GM18858 (cell line): ENCODE measurements around the gene ANKRD30B.
"Not testable (repeated sequence)": the region's sequence is repeated elsewhere in the genome, so short reads cannot be mapped to it uniquely, and the experiment has no call there.

ENCODE experiments used
- ATAC-seq: cut with Tn5 transposase; IDR thresholded peaks from one replicate; pipeline ENCODE4 v1.9.1; 2021; ENCODE audit not compliant: unreplicated experiment

The ANKRD30B gene

DNA sequence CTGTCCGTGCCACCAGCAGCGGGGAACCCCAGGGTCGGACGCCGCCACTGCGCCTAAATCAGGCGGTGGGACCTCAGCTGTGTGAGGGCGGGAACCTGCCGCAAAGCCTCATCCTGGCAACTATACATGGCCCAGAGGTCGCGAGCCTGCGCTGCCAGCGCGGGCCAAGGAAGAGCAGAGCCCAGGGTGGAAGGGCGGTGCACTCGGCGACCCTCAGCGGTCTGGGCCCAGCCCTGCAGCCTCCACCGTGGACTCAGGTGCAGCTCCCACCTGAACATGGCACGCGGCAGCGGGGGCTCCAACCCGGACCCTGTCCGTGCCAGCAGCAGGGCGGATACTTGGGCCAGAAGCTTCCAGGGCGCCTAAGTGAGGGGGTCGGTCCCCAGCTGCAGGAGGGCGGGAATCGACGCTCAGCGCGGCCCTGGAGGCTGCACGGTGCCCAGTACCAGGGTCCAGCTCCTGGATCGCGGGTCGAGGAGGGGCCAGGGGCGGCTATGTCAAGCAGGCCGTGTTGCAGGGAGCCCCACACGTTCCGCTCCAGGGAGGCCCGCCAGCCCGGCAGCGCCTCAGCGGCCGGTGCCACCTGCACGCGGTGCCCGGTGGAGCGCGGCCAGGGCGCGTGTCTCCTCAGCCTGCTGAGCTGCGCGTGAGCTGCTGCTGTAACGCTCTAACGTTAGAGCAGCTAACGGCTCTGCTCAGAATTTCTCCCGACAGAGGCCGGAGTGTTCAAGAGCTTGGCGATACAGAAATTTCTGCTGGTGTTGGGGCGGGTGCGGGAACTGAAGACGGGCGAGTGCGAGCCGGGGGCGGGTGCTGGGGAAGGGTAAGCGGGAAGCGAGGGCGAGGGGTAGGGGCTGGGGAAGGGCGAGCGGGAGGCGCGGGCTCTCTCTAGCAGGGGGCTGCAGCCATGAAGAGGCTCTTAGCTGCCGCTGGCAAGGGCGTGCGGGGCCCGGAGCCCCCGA, at the start of gene ANKRD30B:
Gene ANKRD30B, plus strand, starts transcription at position 660 of the 962 bp plus-strand sequence. Its CDS starts 248 bp downstream, at position 908.
- ATAC-seq = no peak

- ATAC-seq = not testable (repeated sequence)
These were observed 46.5 kb upstream of the ANKRD30B start for GRCh38 chr18:14701286-14702040.

DNA sequence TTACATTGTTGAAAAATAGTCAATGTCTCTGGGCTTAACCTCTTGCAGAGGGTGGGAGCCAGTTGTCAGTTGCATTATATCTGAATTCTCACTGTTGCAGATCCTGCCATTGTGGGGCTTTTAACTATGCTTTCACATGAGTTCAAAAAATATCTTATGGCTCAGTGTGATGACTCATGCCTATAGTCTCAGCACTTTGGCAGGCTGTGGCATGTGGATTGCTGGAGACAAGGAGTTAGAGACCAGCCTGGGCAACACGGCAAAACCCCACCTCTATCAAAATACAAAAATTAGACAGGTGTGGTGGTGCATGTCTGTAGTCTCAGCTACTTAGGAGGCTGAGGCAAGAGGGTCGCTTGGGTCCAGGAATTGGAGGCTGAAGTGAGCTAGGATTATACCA, 38.2 kb upstream of the ANKRD30B start:
- not testable (repeated sequence) for ATAC-seq

- ATAC-seq = not testable (repeated sequence)
These were observed 26.4 kb upstream of the ANKRD30B start for GRCh38 chr18:14721569-14721968.

DNA sequence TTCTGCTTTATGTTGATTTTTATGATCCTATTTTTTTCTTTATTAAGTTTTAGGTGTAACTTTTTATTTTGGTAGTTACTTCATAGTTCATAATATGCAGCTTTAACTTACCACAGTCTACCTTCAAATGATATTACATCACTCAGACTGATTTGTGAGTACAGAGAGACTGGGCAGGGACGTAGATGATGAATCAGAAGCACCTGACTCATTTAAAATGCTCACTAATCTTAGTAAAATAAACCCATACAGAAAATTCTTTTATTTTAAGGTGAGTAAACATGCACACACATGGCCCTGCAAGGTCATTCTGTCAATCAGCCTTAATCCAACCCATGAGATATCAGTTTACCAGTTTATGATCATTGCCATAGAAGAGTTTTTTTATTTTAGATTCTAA, 8.9 kb upstream of the ANKRD30B start:
- ATAC-seq = not testable (repeated sequence)

DNA sequence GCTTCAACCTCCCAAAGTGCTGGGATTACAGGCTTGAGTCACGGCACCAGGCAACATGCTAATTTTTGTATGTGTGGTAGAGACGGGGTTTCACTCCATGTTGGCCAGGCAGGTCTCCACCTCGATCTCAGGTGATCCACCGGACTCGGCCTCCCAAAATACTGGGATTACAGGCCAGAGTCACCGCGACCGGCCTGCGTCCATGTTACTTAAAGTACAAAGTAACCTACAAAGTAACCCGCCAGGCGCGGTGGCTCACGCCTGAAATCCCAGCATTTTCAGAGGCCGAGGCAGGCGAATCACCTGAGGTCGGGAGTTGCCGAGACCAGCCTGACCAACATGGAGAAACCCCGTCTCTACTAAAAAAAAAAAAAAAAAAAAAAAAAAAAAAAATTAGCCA, 1.1 kb upstream of the ANKRD30B start:
- ATAC-seq = no peak

DNA sequence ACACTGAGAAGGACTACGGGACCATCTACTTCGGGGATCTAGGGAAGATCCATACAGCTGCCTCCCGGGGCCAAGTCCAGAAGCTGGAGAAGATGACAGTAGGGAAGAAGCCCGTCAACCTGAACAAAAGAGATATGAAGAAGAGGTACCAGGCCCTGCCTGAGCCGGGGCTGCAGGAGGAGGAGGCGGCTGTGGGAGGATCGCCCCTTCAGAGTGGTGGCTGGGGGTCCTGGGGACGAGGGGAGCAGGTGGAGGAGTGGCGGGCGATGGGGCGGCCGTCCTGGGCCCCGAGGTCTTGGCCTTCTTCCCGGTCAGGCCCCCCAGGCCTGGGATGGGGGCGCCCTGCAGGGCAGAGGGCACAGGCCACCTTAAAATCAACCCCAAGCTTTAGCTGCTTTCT, 524 bp downstream of the ANKRD30B start:
- no peak for ATAC-seq

- not testable (repeated sequence) for ATAC-seq
These were observed 15.6 kb downstream of the ANKRD30B start for GRCh38 chr18:14763566-14763965.

- ATAC-seq = no peak
These were observed 19.5 kb downstream of the ANKRD30B start for GRCh38 chr18:14767474-14767873.

GRCh38 chr18:14768241-14768640, 20.3 kb downstream of the ANKRD30B start:
- no peak for ATAC-seq

GRCh38 chr18:14769381-14769780, 21.4 kb downstream of the ANKRD30B start:
- no peak for ATAC-seq

DNA sequence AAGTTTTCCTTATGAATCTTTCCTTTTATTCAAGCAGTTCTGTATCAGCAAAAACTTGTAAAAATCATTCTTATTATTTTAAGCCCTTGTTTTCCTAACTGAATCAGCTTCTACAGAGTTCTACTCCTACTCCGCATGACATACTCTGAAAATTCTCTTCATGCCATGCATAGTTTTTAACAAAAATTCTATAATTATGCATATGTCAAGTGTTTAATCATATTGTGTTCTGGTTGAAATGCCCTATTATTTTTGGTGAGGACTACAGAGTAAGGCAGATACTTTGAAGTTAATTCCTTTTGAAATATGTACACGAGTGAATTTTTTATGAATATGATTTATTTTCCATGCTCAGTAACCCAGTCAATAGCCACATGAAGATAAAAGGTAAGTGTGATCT, 28.8 kb downstream of the ANKRD30B start:
- ATAC-seq = no peak

- ATAC-seq = no peak
These were observed 33.7 kb downstream of the ANKRD30B start for GRCh38 chr18:14781671-14782070.

GRCh38 chr18:14784133-14784532, 36.2 kb downstream of the ANKRD30B start:
- ATAC-seq = no peak

DNA sequence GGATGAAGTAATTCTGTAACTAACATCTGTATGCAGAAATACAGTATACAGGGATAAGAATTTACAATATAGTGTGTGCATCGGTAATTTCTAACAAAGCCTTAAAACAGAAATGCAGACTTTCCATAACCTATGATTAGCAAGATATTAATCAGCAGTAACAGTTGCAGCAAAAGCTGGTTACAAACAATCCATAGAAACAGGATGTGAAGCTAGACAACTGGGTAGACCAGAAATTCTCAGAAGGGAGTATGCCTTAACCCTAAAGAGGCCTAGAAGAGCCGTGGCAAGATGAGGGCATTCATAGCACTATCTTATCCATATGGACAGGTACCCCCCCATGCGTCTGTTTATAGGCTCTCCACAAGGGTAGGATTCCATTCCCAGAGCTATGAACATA, 48.9 kb downstream of the ANKRD30B start:
- ATAC-seq = not testable (repeated sequence)

GRCh38 chr18:14797969-14798764, 50.2 kb downstream of the ANKRD30B start:
- not testable (repeated sequence) for ATAC-seq

GRCh38 chr18:14811081-14811480, 63.1 kb downstream of the ANKRD30B start:
- ATAC-seq = not testable (repeated sequence)

- not testable (repeated sequence) for ATAC-seq
These were observed 79.1 kb downstream of the ANKRD30B start for GRCh38 chr18:14826972-14827632.

GRCh38 chr18:14841607-14842006, 93.6 kb downstream of the ANKRD30B start:
- ATAC-seq = not testable (repeated sequence)

DNA sequence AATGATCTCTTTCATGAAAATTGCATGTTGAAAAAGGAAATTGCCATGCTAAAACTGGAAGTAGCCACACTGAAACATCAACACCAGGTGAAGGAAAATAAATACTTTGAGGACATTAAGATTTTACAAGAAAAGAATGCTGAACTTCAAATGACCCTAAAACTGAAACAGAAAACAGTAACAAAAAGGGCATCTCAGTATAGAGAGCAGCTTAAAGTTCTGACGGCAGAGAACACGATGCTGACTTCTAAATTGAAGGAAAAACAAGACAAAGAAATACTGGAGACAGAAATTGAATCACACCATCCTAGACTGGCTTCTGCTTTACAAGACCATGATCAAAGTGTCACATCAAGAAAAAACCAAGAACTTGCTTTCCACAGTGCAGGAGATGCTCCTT, 103.6 kb downstream of the ANKRD30B start:
- ATAC-seq = not testable (repeated sequence)
